ENCODE measurements around the gene SLC25A24.

Gene SLC25A24

DNA sequence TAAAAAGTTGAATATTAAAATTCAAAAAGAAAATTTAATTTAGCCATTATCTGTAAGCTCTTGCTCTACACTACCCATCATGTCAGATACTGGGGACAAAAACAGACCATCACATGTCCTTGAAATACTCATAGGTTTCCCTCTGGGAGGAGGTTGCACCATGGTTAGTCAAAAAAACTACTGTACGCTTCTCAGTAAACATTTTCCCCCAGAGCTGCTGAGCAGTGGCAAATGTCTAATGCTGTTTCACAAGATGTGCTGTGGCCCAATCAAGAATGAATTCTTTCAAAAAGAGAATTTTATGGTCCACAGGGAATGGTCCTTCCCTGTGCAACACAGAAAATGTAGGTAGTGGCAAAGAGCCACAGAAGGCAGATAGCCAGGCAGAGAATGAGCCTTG is 6.1 kb downstream of the SLC25A24 start:
- no CpG with 5 or more reads among the region's 1 CpG for WGBS (ENCODE audit: extremely low coverage, insufficient coverage, insufficient read length)
- Histone ChIP-seq H3K27me3 (ENCODE audit: insufficient read depth, low read length) (no peaks in the 10 kb centered on the region), H2AFZ (ENCODE audit: insufficient read depth, low read length, poor library complexity) (no peak overlapping the region), H2BK120ac (ENCODE audit: insufficient read depth, low read length, poor library complexity) (no peak overlapping the region), H3K4ac (ENCODE audit: low read depth, low read length) (peak overlapping the region; percentile 53), H3K4me3 (ENCODE audit: low read depth, low read length) (no peak overlapping the region), H3K18ac (ENCODE audit: low read length) (no peak overlapping the region), H3K4me2 (ENCODE audit: low read length) (no peak overlapping the region), H2AK5ac (ENCODE audit: low read length) (no peak overlapping the region), H3K4me1 (ENCODE audit: control insufficient read depth in 1 of 2, insufficient read depth in 2 of 2, low read length in 2 of 2) (peaks cover 2 to 8% of the 10 kb centered on the region in 2 experiments), H3K23ac (ENCODE audit: low read length) (no peak overlapping the region), H2BK12ac (ENCODE audit: low read length) (no peak overlapping the region), H3K79me2 (ENCODE audit: control insufficient read depth, insufficient read depth, low read length, poor library complexity) (peaks cover 2% of the 10 kb centered on the region), H3K79me1 (ENCODE audit: low read length) (no peaks in the 10 kb centered on the region), H3K14ac (ENCODE audit: low read length) (no peak overlapping the region), H2BK5ac (ENCODE audit: low read depth, low read length, poor library complexity) (no peak overlapping the region), H3K36me3 (ENCODE audit: control insufficient read depth in 1 of 2, insufficient read depth in 2 of 2, low read length in 2 of 2) (peaks cover 15 to 20% of the 10 kb centered on the region in 2 experiments), H4K12ac (ENCODE audit: low read depth, low read length) (no peak overlapping the region), H3K9me3 (ENCODE audit: insufficient read depth, low read depth, low read length) (no peaks in the 10 kb centered on the region), H3K27ac (ENCODE audit: low read depth, low read length) (no peak overlapping the region), H4K91ac (ENCODE audit: low read depth, low read length) (no peak overlapping the region), H3K9ac (ENCODE audit: low read length) (no peak overlapping the region), H4K8ac (ENCODE audit: low read depth, low read length) (no peak overlapping the region)
- DNase-seq, result no peak

DNA sequence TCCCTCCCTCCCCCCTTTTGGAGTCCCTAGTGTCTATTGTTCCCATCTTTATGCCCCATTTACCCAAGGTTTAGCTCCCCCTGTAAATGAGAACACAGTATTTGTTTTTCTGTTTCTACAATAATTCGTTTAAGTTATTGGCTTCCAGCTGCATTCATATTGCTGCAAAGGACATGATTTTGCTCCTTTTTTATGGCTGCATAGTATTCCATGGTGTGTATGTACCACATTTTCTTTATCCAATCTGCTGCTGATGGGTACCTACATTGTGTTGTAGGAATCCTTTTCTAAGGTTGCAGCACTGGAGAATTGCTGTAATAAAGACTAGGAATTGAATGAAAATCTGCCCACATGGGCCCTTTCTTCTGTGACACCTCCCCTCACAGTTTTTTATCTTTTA is 6.8 kb downstream of the SLC25A24 start:
- no peak overlapping the region for H3K18ac ChIP-seq (ENCODE audit: low read length)
- no peak overlapping the region for H2BK120ac ChIP-seq (ENCODE audit: insufficient read depth, low read length, poor library complexity)
- H4K12ac ChIP-seq (ENCODE audit: low read depth, low read length), result no peak overlapping the region
- no peak overlapping the region for H2BK12ac ChIP-seq (ENCODE audit: low read length)
- no peak overlapping the region for H3K4me2 ChIP-seq (ENCODE audit: low read length)
- H3K4ac ChIP-seq (ENCODE audit: low read depth, low read length), result no peak overlapping the region
- H3K4me1 ChIP-seq (ENCODE audit: control insufficient read depth in 1 of 2, insufficient read depth in 2 of 2, low read length in 2 of 2), result peaks cover 0 to 6% of the 10 kb centered on the region in 2 experiments
- no peak overlapping the region for H4K8ac ChIP-seq (ENCODE audit: low read depth, low read length)
- H3K27me3 ChIP-seq (ENCODE audit: insufficient read depth, low read length), result no peaks in the 10 kb centered on the region
- H3K14ac ChIP-seq (ENCODE audit: low read length), result no peak overlapping the region
- H2BK5ac ChIP-seq (ENCODE audit: low read depth, low read length, poor library complexity), result no peak overlapping the region
- peaks cover 3% of the 10 kb centered on the region for H3K79me2 ChIP-seq (ENCODE audit: control insufficient read depth, insufficient read depth, low read length, poor library complexity)
- no peak overlapping the region for H3K4me3 ChIP-seq (ENCODE audit: low read depth, low read length)
- H3K27ac ChIP-seq (ENCODE audit: low read depth, low read length), result no peak overlapping the region
- H3K9me3 ChIP-seq (ENCODE audit: insufficient read depth, low read depth, low read length), result no peaks in the 10 kb centered on the region
- H3K36me3 ChIP-seq (ENCODE audit: control insufficient read depth in 1 of 2, insufficient read depth in 2 of 2, low read length in 2 of 2), result peaks cover 15 to 20% of the 10 kb centered on the region in 2 experiments
- H3K9ac ChIP-seq (ENCODE audit: low read length), result no peak overlapping the region
- H3K79me1 ChIP-seq (ENCODE audit: low read length), result no peaks in the 10 kb centered on the region
- H2AFZ ChIP-seq (ENCODE audit: insufficient read depth, low read length, poor library complexity), result no peak overlapping the region
- no peak overlapping the region for H4K91ac ChIP-seq (ENCODE audit: low read depth, low read length)
- DNase-seq, result no peak
- H2AK5ac ChIP-seq (ENCODE audit: low read length), result no peak overlapping the region
- H3K23ac ChIP-seq (ENCODE audit: low read length), result no peak overlapping the region
- no CpG with 5 or more reads among the region's 1 CpG for WGBS (ENCODE audit: extremely low coverage, insufficient coverage, insufficient read length)

DNA sequence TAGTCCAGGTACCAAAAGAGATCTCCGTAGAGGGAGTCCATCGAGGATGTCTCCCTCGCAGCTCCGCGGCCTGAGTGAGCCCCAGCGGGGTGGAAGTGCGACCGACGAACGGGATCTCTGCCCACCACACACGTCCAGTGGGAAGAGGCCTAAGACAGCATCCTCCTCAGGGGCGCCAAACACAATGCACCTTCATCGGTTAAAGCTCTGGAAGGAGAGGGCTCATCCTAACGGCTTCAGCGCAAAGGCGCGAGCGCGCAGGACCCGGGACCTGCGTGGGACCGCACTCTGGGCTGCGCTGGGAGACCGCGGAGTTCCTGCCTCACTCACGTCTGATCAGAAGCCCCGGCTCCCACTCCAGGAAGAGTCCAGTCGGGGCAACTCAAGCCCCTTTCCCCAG is 7.6 kb downstream of the SLC25A24 start:
- Histone ChIP-seq H3K36me3 (ENCODE audit: control insufficient read depth in 1 of 2, insufficient read depth in 2 of 2, low read length in 2 of 2) (peaks cover 11 to 16% of the 10 kb centered on the region in 2 experiments), H3K4me3 (ENCODE audit: low read depth, low read length) (no peak overlapping the region), H4K12ac (ENCODE audit: low read depth, low read length) (no peak overlapping the region), H3K79me2 (ENCODE audit: control insufficient read depth, insufficient read depth, low read length, poor library complexity) (peaks cover 4% of the 10 kb centered on the region), H4K91ac (ENCODE audit: low read depth, low read length) (no peak overlapping the region), H2BK120ac (ENCODE audit: insufficient read depth, low read length, poor library complexity) (no peak overlapping the region), H3K18ac (ENCODE audit: low read length) (no peak overlapping the region), H3K9me3 (ENCODE audit: insufficient read depth, low read depth, low read length) (no peaks in the 10 kb centered on the region), H3K27me3 (ENCODE audit: insufficient read depth, low read length) (no peaks in the 10 kb centered on the region), H2AK5ac (ENCODE audit: low read length) (no peak overlapping the region), H3K9ac (ENCODE audit: low read length) (no peak overlapping the region), H3K4ac (ENCODE audit: low read depth, low read length) (no peak overlapping the region), H4K8ac (ENCODE audit: low read depth, low read length) (no peak overlapping the region), H3K4me2 (ENCODE audit: low read length) (no peak overlapping the region), H3K27ac (ENCODE audit: low read depth, low read length) (no peak overlapping the region), H2BK5ac (ENCODE audit: low read depth, low read length, poor library complexity) (no peak overlapping the region), H2AFZ (ENCODE audit: insufficient read depth, low read length, poor library complexity) (no peak overlapping the region), H3K14ac (ENCODE audit: low read length) (no peak overlapping the region), H3K23ac (ENCODE audit: low read length) (no peak overlapping the region), H3K4me1 (ENCODE audit: control insufficient read depth in 1 of 2, insufficient read depth in 2 of 2, low read length in 2 of 2) (peaks cover 0 to under 1% of the 10 kb centered on the region in 2 experiments), H2BK12ac (ENCODE audit: low read length) (no peak overlapping the region), H3K79me1 (ENCODE audit: low read length) (no peaks in the 10 kb centered on the region)
- DNase-seq, result no peak
- no CpG with 5 or more reads among the region's 28 CpGs for WGBS (ENCODE audit: extremely low coverage, insufficient coverage, insufficient read length)

DNA sequence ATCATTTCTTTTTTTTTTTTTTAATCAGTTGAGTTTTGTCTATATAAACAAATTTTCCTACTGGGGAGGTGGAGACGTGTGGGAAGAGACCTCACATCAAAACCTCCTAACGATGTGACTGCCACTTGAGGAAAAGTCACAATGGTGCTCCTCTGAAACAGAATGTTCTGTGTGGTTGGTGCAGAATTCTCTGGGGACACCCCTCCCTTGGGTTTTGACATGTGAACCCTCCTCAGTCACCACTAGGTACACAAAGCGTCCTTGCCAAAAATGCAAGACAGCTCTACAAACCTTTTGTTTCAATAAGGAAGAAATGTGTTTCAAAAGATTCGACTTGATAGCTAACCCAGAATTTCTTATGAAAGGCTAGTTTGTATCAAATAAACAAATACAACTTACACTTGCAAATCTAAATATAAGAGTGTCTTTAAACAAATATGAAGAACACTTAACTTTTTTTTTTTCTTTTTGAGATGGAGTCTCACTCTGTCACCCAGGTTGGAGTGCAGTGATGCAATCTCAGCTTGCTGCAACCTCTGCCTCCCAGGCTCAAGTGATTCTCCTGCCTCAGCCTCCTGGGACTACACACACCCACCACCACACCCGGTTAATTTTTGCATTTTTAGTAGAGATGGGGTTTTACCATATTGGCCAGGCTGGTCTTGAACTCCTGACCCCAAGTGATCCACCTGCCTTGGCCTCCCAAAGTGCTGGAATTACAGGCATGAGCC is 9.3 kb downstream of the SLC25A24 start:
- Histone ChIP-seq H3K27ac (ENCODE audit: low read depth, low read length) (no peak overlapping the region), H4K91ac (ENCODE audit: low read depth, low read length) (no peak overlapping the region), H3K79me1 (ENCODE audit: low read length) (no peaks in the 10 kb centered on the region), H2AK5ac (ENCODE audit: low read length) (no peak overlapping the region), H3K4me2 (ENCODE audit: low read length) (no peak overlapping the region), H4K12ac (ENCODE audit: low read depth, low read length) (no peak overlapping the region), H3K23ac (ENCODE audit: low read length) (no peak overlapping the region), H4K8ac (ENCODE audit: low read depth, low read length) (no peak overlapping the region), H3K79me2 (ENCODE audit: control insufficient read depth, insufficient read depth, low read length, poor library complexity) (peaks cover 4% of the 10 kb centered on the region), H3K9ac (ENCODE audit: low read length) (no peak overlapping the region), H2BK12ac (ENCODE audit: low read length) (no peak overlapping the region), H3K4me3 (ENCODE audit: low read depth, low read length) (no peak overlapping the region), H3K9me3 (ENCODE audit: insufficient read depth, low read depth, low read length) (no peaks in the 10 kb centered on the region), H2AFZ (ENCODE audit: insufficient read depth, low read length, poor library complexity) (no peak overlapping the region), H3K4ac (ENCODE audit: low read depth, low read length) (no peak overlapping the region), H3K27me3 (ENCODE audit: insufficient read depth, low read length) (no peaks in the 10 kb centered on the region), H3K36me3 (ENCODE audit: control insufficient read depth in 1 of 2, insufficient read depth in 2 of 2, low read length in 2 of 2) (peaks cover 11 to 12% of the 10 kb centered on the region in 2 experiments), H3K18ac (ENCODE audit: low read length) (no peak overlapping the region), H3K14ac (ENCODE audit: low read length) (no peak overlapping the region), H3K4me1 (ENCODE audit: control insufficient read depth in 1 of 2, insufficient read depth in 2 of 2, low read length in 2 of 2) (no peaks in the 10 kb centered on the region), H2BK5ac (ENCODE audit: low read depth, low read length, poor library complexity) (no peak overlapping the region), H2BK120ac (ENCODE audit: insufficient read depth, low read length, poor library complexity) (no peak overlapping the region)
- DNase-seq, result no peak
- WGBS (ENCODE audit: extremely low coverage, insufficient coverage, insufficient read length), result no CpG with 5 or more reads among the region's 5 CpGs

Measured in trophoblast cell (in vitro differentiated cells and primary cell).